NAMALWA (cell line): ENCODE data around the gene NR6A1.

Experiments used
- DNase-seq: peaks from one replicate; pipeline ENCODE4 v3.0.0-alpha.2; 2015; ENCODE audit warnings: low spot score

The NR6A1 gene

DNA sequence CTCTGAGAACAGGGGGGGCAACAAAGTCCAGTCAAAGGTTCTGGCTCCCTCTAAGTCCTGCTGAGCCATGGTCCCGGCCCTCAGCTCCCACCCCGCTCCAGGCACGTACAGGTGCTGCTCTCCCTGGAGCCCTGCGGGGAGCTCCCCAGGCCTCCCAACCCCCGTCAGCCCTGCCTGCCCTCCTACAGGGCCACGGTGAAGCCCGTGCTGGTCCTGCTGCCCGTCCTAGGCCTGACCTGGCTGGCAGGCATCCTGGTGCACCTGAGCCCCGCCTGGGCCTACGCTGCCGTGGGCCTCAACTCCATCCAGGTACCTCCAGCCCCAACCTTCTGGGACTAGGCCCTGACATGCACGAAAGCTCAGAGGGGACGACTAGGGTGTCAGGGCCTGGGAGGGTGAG, 300.8 kb downstream of the NR6A1 start:
- no peak for DNase-seq

DNA sequence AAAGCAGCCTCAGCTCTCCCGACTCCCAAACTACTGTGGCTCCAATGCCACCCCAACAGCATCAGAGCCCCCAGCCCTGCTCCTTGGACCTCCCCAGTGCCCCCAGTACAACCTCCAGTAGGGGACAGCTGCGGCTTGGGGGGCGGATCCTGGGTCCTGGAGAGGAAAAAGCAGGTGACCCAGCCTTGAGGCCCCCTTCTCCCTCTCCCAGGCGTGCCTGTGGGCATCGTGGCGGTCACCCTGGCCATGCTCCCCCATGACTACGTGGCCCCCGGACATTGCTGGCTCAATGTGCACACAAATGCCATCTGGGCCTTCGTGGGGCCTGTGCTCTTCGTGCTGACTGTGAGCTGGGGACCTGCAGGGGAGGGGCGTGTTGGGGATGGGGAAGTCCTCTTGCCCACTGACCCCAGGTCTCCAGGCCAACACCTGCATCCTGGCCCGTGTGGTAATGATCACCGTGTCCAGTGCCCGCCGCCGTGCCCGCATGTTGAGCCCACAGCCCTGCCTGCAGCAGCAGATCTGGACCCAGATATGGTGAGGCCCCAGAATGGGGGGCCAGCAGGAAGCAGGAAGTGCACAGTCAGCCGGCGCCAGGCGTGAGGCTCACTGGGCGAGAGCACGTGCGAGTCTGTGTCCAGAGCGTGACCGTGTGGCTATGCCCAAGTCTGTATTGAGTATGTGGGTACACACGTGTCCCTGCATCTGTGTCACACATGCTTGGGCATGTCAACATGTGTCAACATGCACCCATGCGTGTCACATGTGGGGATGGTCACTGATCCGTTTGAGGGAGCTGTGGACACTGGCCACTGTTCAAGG, 301.9 kb downstream of the NR6A1 start:
- no peak for DNase-seq

DNA sequence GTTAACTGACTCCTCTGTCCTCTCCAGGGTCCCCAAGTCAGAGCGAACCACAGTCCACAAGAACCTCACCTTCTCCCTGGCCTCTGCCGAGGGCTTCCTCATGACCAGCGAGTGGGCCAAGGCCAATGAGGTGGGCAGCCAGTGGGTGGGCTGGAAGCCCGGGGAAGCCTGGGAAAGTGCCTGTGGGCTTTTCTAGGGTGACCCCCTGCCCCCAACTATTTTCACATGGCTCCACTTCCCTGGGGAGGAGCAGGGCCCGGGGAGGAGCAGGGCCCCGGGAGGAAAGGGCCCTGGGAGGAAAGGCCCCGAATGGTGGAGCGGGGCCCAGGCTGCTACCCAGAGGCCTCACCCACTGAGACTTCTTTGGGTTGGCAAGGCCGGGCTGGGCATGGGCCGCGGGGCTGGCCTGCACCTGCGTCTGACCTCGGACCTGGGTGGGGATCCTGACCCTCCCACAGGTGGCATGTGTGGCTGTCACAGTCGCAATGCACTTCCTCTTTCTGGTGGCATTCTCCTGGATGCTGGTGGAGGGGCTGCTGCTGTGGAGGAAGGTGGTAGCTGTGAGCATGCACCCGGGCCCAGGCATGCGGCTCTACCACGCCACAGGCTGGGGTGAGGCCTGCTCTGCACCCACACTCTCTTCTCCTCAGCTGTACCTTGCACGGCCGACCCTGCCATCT, 302.9 kb downstream of the NR6A1 start:
- peak; percentile 49 for DNase-seq

DNA sequence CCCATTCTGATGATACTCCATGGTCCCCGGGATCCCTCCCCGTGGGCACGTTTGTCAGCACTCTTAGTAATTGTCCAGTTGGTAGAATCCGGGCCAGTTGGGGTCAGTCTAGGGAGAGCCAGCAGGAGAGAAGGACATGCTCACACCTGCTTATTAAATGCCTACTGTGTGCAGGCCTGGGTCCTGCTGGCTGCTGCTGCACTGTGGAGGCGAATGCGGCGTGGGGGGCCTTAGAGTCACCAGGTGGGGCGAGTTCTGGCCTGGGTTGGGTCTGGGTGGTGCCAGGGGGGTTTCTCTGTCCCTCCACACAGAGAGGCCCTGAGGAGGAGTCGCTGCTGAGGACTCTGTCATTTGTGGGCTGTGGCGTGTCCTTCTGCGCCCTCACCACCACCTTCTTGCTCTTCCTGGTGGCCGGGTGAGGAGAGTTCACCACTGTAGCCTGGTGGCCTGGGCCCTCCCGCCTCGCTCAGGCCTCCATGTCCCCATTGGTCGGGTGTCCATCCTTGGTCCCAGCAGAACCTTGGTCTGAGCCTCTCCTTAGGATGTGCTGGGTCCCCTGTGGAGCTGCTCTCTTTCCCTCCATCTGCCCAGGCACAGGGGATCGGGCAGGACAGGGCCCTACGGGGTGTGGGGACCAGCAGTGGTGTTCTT, 303.6 kb downstream of the NR6A1 start:
- no peak for DNase-seq
